Activated CD8-positive, alpha-beta T cell treated with anti-CD3 and anti-CD28 coated beads, Interleukin-2, amount 10 ng/mL, durations not matched to agents 7 days and 5 days (primary cell): ENCODE data around the gene TBC1D5. TPM values are rescaled to one million over a fixed set of nuclear protein-coding genes. Genes with fewer than 3 reads are reported as not detected.

Source experiments
- ATAC-seq: fragments of 150-1000 bp; cut with Tn5 transposase; one replicate; pipeline ENCODE4 v1.10.0; 2021; ENCODE audit warnings: moderate library complexity
- CTCF ChIA-PET: fragments of 350-600 bp; sonication (Branson Sonifier 250); formaldehyde crosslinking; loops from one replicate; lab custom pipeline; 2021; ENCODE audit warnings: antibody characterized with exemption; lab: Charles Lee
- POLR2A ChIA-PET: fragments of 350-600 bp; sonication (Branson Sonifier 250); formaldehyde crosslinking; loops from one replicate; lab custom pipeline; 2021; ENCODE audit warnings: antibody characterized with exemption; lab: Charles Lee
- DNase-seq: peaks from one replicate; pipeline ENCODE4 v3.0.0-alpha.2; 2020
- H3K27ac Mint-ChIP-seq: one replicate; pipeline ENCODE4 v1.8.0; 2021; ENCODE audit warnings: mild to moderate bottlenecking, mixed read lengths
- H3K27me3 Mint-ChIP-seq: one replicate; pipeline ENCODE4 v1.8.0; 2021; ENCODE audit warnings: low read depth, mixed read lengths
- H3K36me3 Mint-ChIP-seq: one replicate; pipeline ENCODE4 v1.8.0; 2021; ENCODE audit warnings: low read depth, mixed read lengths
- H3K4me1 Mint-ChIP-seq: one replicate; pipeline ENCODE4 v1.8.0; 2021; ENCODE audit warnings: low read depth, mixed read lengths
- H3K4me3 Mint-ChIP-seq: one replicate; pipeline ENCODE4 v1.8.0; 2021; ENCODE audit warnings: mild to moderate bottlenecking, mixed read lengths
- H3K9me3 Mint-ChIP-seq: one replicate; pipeline ENCODE4 v1.8.0; 2022; ENCODE audit warnings: mixed read lengths; ENCODE audit not compliant: insufficient read depth
- total RNA-seq, 2 experiments: library from RNA; stranded (reverse); gene quantifications; one replicate each; pipeline ENCODE4 v1.2.3, GENCODE V29; 2021

The TBC1D5 gene
- total RNA-seq, 2 experiments from 2014 or later: 51.2 to 52.8 TPM

DNA sequence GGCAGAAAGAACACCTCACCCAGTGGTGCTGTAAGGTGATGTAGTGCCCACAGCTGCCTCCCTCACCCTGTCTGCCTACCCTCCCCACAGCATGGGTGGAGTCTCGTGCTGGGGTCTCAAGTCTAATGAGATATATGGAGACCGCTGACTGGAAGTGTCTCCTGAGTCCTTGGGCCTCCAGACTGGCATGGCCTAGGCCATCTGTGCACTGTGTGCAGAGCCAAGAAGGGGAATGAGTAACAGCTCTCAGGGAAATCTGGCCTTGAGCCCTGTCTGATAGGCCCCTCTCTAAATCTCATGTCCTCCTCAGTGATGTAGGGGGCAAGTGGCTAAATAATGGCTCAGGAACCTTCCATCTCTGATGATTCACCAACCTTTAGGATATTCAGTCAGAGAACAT is 580.3 kb downstream of the TBC1D5 start:
- H3K4me1 Mint-ChIP-seq: peaks cover 20% of the 10 kb centered on the region
- ChIA-PET CTCF (no interaction called here), POLR2A (no interaction called here)
- H3K36me3 Mint-ChIP-seq: peaks cover 55% of the 10 kb centered on the region
- no peak overlapping the region for H3K4me3 Mint-ChIP-seq
- no peak for DNase-seq
- no peak for ATAC-seq
- H3K27ac Mint-ChIP-seq: peak overlapping the region; percentile 32
- H3K9me3 Mint-ChIP-seq: no peaks in the 10 kb centered on the region
- no peaks in the 10 kb centered on the region for H3K27me3 Mint-ChIP-seq

DNA sequence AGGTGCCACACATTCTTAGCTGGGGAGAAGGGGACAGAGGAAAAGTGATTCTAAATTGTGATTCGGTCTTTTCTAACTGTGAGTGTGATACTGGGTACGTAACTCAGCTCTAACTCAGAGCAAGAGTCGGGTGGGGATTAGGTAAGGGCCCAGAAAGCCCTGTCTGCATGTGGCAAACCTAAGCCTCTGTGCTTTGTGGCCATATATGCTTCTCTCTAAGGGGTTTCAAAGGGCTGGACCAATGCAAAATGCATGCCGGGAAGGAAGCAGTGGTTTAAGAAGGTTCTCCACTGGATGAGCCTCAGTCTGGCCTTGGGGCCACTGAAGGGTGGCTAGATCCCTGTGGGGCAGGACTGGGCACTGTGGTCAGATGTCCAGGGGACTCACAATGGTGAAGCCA is 581.8 kb downstream of the TBC1D5 start:
- POLR2A ChIA-PET: no interaction called here

DNA sequence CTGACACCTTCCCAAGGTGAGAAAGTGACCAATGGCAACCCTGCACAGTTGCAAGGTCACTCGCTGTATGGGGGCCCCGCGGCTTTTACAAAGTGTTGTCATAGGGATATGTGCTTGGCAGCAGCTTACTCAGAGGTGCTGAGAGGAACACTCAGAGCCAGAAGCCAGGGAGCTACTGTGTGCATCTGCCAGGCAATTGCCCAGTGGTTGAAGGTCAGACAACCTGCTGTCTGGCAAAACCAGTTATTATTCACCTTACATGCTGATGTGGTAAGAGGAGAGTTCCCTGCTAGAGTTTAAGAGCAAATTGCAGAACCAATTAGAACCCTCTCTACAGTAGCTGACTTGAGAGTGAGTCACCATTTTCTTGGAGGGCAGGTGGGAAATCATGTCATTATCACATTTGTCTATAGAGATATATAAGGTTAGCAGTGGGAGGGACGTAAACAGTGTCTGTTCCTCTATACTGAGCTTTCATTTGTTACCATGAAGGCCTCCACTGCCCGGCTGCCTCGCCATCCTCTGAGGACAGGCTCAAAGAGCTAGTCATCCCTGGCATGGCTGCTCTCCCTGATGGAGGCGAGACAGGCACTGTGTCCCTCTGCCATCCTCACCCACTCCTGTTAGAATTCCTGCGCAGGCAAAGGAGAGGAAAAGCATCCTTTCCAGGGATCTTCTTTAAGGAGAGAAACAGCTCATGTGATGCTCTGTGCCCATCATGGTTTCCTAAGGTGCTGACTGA is 583.3 kb downstream of the TBC1D5 start:
- H3K27me3 Mint-ChIP-seq: no peaks in the 10 kb centered on the region
- ChIA-PET CTCF (interaction anchor here (1.2 kb wide), 1 partner anchor 10 kb away, joined by 3 read pairs; no protein-coding TSS in a partner anchor), POLR2A (interaction anchor here (0.6 kb wide), 1 partner anchor 359 kb away, joined by 3 read pairs; no protein-coding TSS in a partner anchor)
- no peaks in the 10 kb centered on the region for H3K9me3 Mint-ChIP-seq
- DNase-seq (no peak), ATAC-seq (no peak)
- H3K4me1 Mint-ChIP-seq: peaks cover 46% of the 10 kb centered on the region
- peak overlapping the region; percentile 16 for H3K27ac Mint-ChIP-seq
- no peak overlapping the region for H3K4me3 Mint-ChIP-seq
- H3K36me3 Mint-ChIP-seq: peaks cover 60% of the 10 kb centered on the region

More for the DNA sequence above, 581.8 kb downstream of the TBC1D5 start:
- no peak for DNase-seq
- Mint-ChIP-seq H3K4me1 (peaks cover 33% of the 10 kb centered on the region), H3K27me3 (no peaks in the 10 kb centered on the region), H3K4me3 (no peak overlapping the region), H3K27ac (no peak overlapping the region), H3K36me3 (peaks cover 54% of the 10 kb centered on the region), H3K9me3 (no peaks in the 10 kb centered on the region)
- CTCF ChIA-PET: no interaction called here
- no peak for ATAC-seq

DNA sequence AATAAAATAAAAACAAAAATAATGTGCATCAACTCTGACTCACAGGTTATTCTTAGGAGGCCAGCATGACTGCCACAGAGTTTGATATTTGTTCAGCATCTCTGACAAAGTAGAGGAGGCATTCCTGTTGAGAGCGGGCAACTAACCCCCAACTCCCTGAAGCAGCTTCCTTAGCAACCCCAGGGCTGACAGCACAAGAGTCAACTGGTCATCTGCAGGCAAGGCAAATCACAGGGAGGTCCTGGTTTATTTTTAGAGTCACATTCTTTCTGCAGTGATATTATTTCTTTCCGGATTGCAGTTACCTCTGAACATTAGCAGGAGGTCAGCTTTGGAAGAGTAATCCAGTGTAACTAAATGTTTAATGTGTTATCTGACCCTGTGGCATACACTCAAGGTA is 584.7 kb downstream of the TBC1D5 start:
- ChIA-PET POLR2A (no interaction called here), CTCF (no interaction called here)
- no peaks in the 10 kb centered on the region for H3K27me3 Mint-ChIP-seq
- peaks cover 65% of the 10 kb centered on the region for H3K36me3 Mint-ChIP-seq
- H3K4me1 Mint-ChIP-seq: peaks cover 59% of the 10 kb centered on the region
- H3K27ac Mint-ChIP-seq: no peak overlapping the region
- DNase-seq (no peak), ATAC-seq (no peak)
- H3K4me3 Mint-ChIP-seq: no peak overlapping the region
- peaks cover 10% of the 10 kb centered on the region for H3K9me3 Mint-ChIP-seq

DNA sequence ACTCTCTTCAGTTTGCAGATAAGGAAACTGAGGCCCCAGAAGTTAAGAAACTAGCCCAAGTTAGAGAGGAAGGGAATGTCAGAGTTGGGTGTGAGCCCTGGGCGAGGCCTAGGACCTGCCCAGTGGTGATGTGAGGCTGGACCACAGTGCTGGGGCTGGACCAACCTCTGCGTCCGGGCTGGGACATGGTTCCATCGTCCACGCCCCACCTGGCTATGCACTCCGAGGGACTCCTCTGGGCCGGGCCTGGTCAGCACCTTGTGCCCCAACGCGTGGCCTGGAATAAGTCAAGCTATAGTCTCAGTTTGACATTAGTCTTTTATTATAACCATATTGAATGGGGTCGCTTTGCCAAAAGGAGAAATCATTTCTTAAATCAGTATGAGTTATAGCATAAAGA is 585.6 kb downstream of the TBC1D5 start:
- ATAC-seq (no peak), DNase-seq (no peak)
- no peak overlapping the region for H3K4me3 Mint-ChIP-seq
- peaks cover 67% of the 10 kb centered on the region for H3K4me1 Mint-ChIP-seq
- ChIA-PET CTCF (no interaction called here), POLR2A (no interaction called here)
- no peaks in the 10 kb centered on the region for H3K27me3 Mint-ChIP-seq
- peaks cover 67% of the 10 kb centered on the region for H3K36me3 Mint-ChIP-seq
- H3K9me3 Mint-ChIP-seq: peaks cover 10% of the 10 kb centered on the region
- peak overlapping the region; percentile 47 for H3K27ac Mint-ChIP-seq

DNA sequence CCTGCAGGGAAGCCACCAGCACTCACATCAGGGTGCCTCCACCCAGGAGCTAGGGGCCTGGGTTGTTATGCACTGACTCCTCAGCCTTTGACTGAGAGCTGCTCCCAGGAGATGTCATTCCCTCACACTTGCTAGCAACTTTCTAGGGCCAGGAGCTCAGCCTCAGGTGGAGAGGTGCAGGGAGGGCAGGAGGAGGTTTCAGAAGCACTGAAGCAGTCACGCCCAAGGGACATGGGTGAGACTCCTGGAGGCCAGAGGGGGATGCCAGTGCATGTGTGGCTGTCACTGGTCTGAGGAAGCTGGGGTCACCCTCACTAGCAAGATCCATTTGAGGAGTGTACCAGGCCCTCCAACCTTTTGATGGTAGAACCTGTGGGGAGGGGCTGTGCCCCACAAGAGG is 586.5 kb downstream of the TBC1D5 start:
- peaks cover 72% of the 10 kb centered on the region for H3K36me3 Mint-ChIP-seq
- POLR2A ChIA-PET: no interaction called here
- CTCF ChIA-PET: no interaction called here
- H3K4me1 Mint-ChIP-seq: peaks cover 75% of the 10 kb centered on the region
- no peak overlapping the region for H3K4me3 Mint-ChIP-seq
- peaks cover 10% of the 10 kb centered on the region for H3K9me3 Mint-ChIP-seq
- DNase-seq: no peak
- no peak for ATAC-seq
- H3K27ac Mint-ChIP-seq: peak overlapping the region; percentile 56
- H3K27me3 Mint-ChIP-seq: no peaks in the 10 kb centered on the region

DNA sequence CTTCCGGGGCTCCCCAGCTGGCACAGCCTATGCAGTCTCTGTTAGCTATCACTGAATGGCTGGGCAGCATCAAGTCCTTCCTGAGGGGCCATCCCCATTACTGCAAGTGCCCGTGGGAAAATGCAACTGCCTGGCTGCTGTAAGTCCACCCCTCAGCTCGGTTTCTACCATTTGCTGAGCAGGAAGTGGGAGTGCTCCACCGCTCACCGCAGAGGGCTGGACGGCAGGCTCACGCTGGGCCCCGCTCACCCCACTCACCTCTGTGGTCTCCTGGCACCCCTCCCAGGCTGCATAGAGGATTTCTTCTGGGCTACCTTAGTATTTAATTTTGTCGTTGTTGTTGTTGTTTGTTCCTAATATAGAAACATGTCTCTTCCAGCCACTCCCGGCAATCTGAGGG is 587.5 kb downstream of the TBC1D5 start:
- POLR2A ChIA-PET: no interaction called here
- ATAC-seq: no peak

DNA sequence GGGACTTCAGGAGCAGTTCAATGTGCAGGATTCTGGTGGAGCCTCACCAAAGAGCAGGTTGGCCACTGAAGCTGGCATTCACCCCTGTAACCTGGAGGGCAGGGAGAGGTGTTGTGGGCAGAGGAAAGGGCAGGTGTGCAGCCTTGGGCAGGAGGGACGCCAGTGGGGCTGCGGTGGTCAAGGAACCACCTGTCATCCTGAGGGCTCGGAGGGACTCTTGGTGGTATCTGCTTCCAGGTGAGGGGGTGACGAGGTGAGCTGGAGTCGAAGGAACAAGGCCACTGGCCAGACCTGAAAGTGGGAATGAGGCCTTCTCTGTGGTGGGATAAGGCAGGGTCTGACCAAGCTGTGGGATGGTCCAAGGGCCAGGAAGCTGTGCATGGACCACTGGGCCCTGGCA is 588.2 kb downstream of the TBC1D5 start:
- H3K9me3 Mint-ChIP-seq: peaks cover 17% of the 10 kb centered on the region
- CTCF ChIA-PET: no interaction called here
- H3K36me3 Mint-ChIP-seq: peaks cover 73% of the 10 kb centered on the region
- no peaks in the 10 kb centered on the region for H3K27me3 Mint-ChIP-seq
- H3K4me3 Mint-ChIP-seq: no peak overlapping the region
- DNase-seq: no peak
- ATAC-seq: no peak
- POLR2A ChIA-PET: no interaction called here
- H3K4me1 Mint-ChIP-seq: peaks cover 78% of the 10 kb centered on the region
- peak overlapping the region; percentile 67 for H3K27ac Mint-ChIP-seq

More for the DNA sequence above, 587.5 kb downstream of the TBC1D5 start:
- DNase-seq: peak; percentile 30
- no peak overlapping the region for H3K4me3 Mint-ChIP-seq
- H3K27ac Mint-ChIP-seq: peak overlapping the region; percentile 56
- peaks cover 75% of the 10 kb centered on the region for H3K4me1 Mint-ChIP-seq
- peaks cover 71% of the 10 kb centered on the region for H3K36me3 Mint-ChIP-seq
- H3K9me3 Mint-ChIP-seq: peaks cover 17% of the 10 kb centered on the region
- CTCF ChIA-PET: no interaction called here
- no peaks in the 10 kb centered on the region for H3K27me3 Mint-ChIP-seq

DNA sequence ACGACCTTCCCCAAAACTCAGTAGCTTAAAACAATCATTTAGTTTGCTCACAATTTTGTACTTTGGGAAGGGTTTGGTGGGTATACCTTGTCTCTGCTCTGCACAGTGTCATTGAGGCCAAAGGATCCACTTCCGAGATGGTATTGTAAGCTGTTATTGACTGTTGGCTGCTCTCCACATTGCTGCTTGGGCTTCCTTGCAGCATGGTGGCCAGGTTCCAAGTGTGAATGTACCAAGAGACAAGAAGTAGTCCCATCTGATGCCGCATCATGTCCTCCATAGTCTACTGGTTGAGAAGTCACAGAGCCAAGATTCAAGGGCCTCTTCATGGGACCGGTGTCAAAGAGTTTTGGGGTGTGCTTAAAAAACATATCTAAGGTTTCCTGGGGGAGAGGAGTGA is 589.2 kb downstream of the TBC1D5 start:
- POLR2A ChIA-PET: no interaction called here
- Mint-ChIP-seq H3K4me1 (peaks cover 78% of the 10 kb centered on the region), H3K9me3 (peaks cover 17% of the 10 kb centered on the region), H3K27ac (peak overlapping the region; percentile 96), H3K36me3 (peaks cover 65% of the 10 kb centered on the region), H3K27me3 (no peaks in the 10 kb centered on the region), H3K4me3 (no peak overlapping the region)
- no peak for ATAC-seq
- no peak for DNase-seq
- CTCF ChIA-PET: no interaction called here

DNA sequence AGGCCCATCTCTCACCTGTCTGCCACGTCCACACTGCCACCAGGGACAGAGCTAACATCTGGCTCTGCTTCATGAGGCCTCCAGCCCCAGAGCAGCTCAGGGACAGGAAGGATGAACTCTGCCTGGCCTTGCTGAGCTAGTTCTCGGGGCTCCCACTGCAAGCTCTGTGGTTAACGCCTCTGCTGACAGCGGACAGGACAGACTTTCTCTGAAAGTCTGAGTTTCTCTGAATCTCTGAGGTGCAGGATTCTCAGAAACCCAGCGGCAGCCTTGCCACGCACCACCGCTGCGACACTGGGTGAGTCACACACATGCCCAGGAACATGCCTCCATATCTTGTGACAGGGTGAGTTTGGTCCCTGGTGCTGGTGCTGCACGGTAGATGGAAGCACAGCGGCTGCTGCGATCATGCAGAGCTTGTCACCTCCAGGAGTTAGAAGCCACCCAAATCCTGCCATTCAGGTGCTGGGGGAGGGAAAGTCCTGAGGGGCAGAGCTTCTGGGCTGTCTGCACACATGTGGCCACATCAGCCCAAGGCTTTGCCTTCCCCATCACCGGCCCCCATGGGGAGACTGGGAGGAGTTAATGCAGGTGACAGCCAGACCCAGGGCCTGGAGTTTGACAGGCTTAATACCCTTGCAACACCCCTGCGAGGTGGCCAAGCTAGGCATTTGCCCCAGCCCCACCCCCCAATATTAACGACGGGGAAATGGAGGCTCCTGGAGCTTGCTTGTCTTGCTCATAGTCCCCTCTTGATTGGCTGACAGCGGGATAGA is 590.6 kb downstream of the TBC1D5 start:
- Mint-ChIP-seq H3K36me3 (peaks cover 64% of the 10 kb centered on the region), H3K4me1 (peaks cover 82% of the 10 kb centered on the region), H3K4me3 (peak overlapping the region; percentile 64)

DNA sequence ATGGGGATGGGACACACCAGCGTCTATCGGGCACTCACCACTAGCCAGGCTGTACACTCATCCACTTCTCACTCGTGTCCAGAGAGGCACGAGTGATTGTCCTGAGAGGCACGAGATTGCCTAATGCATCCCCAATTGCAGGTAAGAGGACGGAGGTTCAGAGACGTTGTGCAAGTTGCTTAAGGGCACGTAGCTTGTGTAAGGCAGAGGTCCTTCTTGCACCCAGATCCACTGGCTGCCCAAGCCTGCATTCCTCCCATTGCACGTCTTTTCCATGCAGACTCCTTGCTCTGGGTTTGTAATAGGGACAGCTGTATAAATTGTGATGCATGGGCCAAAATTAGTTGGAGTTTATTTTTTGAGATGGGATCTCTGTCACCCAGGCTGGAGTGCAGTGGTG is 593.4 kb downstream of the TBC1D5 start:
- H3K27me3 Mint-ChIP-seq: no peaks in the 10 kb centered on the region
- no peak overlapping the region for H3K27ac Mint-ChIP-seq
- peaks cover 17% of the 10 kb centered on the region for H3K9me3 Mint-ChIP-seq
- POLR2A ChIA-PET: interaction anchor here (0.6 kb wide), 1 partner anchor 267 kb away, joined by 3 read pairs; no protein-coding TSS in a partner anchor
- H3K4me1 Mint-ChIP-seq: peaks cover 66% of the 10 kb centered on the region
- no peak for ATAC-seq
- H3K4me3 Mint-ChIP-seq: no peak overlapping the region
- DNase-seq: no peak
- peaks cover 48% of the 10 kb centered on the region for H3K36me3 Mint-ChIP-seq
- CTCF ChIA-PET: no interaction called here

More for the DNA sequence above, 590.6 kb downstream of the TBC1D5 start:
- peak overlapping the region; percentile 96 for H3K27ac Mint-ChIP-seq
- CTCF ChIA-PET: interaction anchor here (0.6 to 1.6 kb wide), 9 partner anchors 77 to 1397 kb away, joined by 3 to 8 read pairs (median 4); partner anchors contain the start of gene PLCL2
- peak; percentile 97 for DNase-seq
- no peaks in the 10 kb centered on the region for H3K27me3 Mint-ChIP-seq
- POLR2A ChIA-PET: interaction anchor here (0.6 to 1.6 kb wide), 10 partner anchors 10 to 640 kb away, joined by 3 to 9 read pairs (median 4); partner anchors contain the start of gene PLCL2
- peaks cover 17% of the 10 kb centered on the region for H3K9me3 Mint-ChIP-seq
- peak; percentile 96 for ATAC-seq

DNA sequence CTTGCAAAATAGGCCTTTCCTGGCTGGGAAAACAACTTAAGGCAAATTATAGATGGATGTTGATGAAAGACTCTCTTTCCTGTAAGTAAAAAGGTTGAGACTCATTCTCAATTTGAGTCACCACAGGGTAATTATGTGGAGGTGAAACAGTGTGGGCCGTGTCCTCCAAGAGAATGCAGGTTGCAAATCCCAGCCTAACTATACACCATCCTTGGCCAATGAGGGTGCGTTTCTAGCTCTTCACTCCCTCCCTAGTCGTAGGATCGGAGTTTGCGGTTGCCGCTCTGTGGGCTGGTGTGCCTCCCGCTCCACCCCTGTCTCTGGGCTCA is 597.8 kb downstream of the TBC1D5 start:
- no peak overlapping the region for H3K4me3 Mint-ChIP-seq
- peaks cover 31% of the 10 kb centered on the region for H3K4me1 Mint-ChIP-seq
- no peaks in the 10 kb centered on the region for H3K9me3 Mint-ChIP-seq
- DNase-seq: no peak
- no peak for ATAC-seq
- CTCF ChIA-PET: no interaction called here
- peak overlapping the region; percentile 50 for H3K27ac Mint-ChIP-seq
- H3K36me3 Mint-ChIP-seq: peaks cover 15% of the 10 kb centered on the region
- no peaks in the 10 kb centered on the region for H3K27me3 Mint-ChIP-seq
- POLR2A ChIA-PET: interaction anchor here (1.0 kb wide), 1 partner anchor 90 kb away, joined by 4 read pairs; no protein-coding TSS in a partner anchor
